HepG2 (cell line): ENCODE data around the gene ZSCAN21. TPM values are rescaled to one million over a fixed set of nuclear protein-coding genes. Genes with fewer than 3 reads are reported as not detected.
A peak's percentile ranks its signal among the peaks of the same experiment; 100 is the strongest.

Experiments used
- EP300 ChIP-seq, 3 experiments: sonication (generic) in 1 of 3; formaldehyde crosslinking in 1 of 3; IDR thresholded peaks; 2 replicates each; pipeline versions ENCODE4 v1.5.1 to v1.6.1; 2011 to 2020; ENCODE audit warnings: low read depth in 2 of 3, low read length in 2 of 3, borderline replicate concordance in 1 of 3, improper control_type of control experiment in 1 of 3, mild to moderate bottlenecking in 1 of 3, missing genetic modification reagents in 1 of 3, moderate library complexity in 1 of 3
- HNRNPK ChIP-seq: fragments of 200-400 bp; formaldehyde crosslinking; IDR thresholded peaks from 2 replicates; pipeline ENCODE4 v1.6.1; 2018; ENCODE audit warnings: low read length, low read depth, moderate library complexity, mild to moderate bottlenecking; ENCODE audit not compliant: poor library complexity, severe bottlenecking
- HOXA5 ChIP-seq: sonication (generic); formaldehyde crosslinking; IDR thresholded peaks from 2 replicates; pipeline ENCODE4 v1.4.0; 2020; ENCODE audit warnings: missing genetic modification reagents
- MAFF ChIP-seq: IDR thresholded peaks from 2 replicates; pipeline ENCODE4 v1.6.1; 2011; ENCODE audit warnings: low read depth, low read length, improper control_type of control experiment
- NAIF1 ChIP-seq: sonication (generic); formaldehyde crosslinking; IDR thresholded peaks from 2 replicates; pipeline ENCODE4 v1.5.0; 2020; ENCODE audit warnings: mild to moderate bottlenecking, missing genetic modification reagents, borderline replicate concordance
- NFE2L2 ChIP-seq: fragments of 150-350 bp; IDR thresholded peaks from 2 replicates; pipeline ENCODE4 v1.6.1; 2014; ENCODE audit warnings: low read length
- NR2C2 ChIP-seq: sonication (generic); formaldehyde crosslinking; IDR thresholded peaks from 2 replicates; pipeline ENCODE4 v1.4.0; 2020; ENCODE audit warnings: missing genetic modification reagents, mild to moderate bottlenecking, moderate library complexity, borderline replicate concordance
- PAF1 ChIP-seq: IDR thresholded peaks from 2 replicates; pipeline ENCODE4 v1.6.1; 2016; ENCODE audit warnings: missing genetic modification reagents, missing compliant biosample characterization
- PAX8 ChIP-seq: sonication (generic); formaldehyde crosslinking; IDR thresholded peaks from 2 replicates; pipeline ENCODE4 v1.8.0; 2022; ENCODE audit warnings: mild to moderate bottlenecking, missing genetic modification reagents, borderline replicate concordance
- POLR2G ChIP-seq: fragments of 200-400 bp; formaldehyde crosslinking; IDR thresholded peaks from 2 replicates; pipeline ENCODE4 v1.6.1; 2018; ENCODE audit warnings: mild to moderate bottlenecking, low read depth, low read length, moderate library complexity
- SALL1 ChIP-seq: sonication (generic); formaldehyde crosslinking; IDR thresholded peaks from 2 replicates; pipeline ENCODE4 v1.8.0; 2022; ENCODE audit warnings: mild to moderate bottlenecking, missing genetic modification reagents
- SOX6 ChIP-seq, 2 experiments: fragments of 450-650 bp in 1 of 2; sonication (generic) in 1 of 2; formaldehyde crosslinking in 1 of 2; IDR thresholded peaks; 2 replicates each; pipeline versions ENCODE4 v1.4.0 to v1.6.1; 2017 to 2020; ENCODE audit warnings: antibody characterized with exemption in 1 of 2, mild to moderate bottlenecking in 1 of 2, missing genetic modification reagents in 1 of 2
- SP5 ChIP-seq: IDR thresholded peaks from 2 replicates; pipeline ENCODE4 v1.6.1; 2016; ENCODE audit warnings: low read depth, borderline replicate concordance
- TMF1 ChIP-seq: sonication (generic); formaldehyde crosslinking; IDR thresholded peaks from 2 replicates; pipeline ENCODE4 v1.8.1; 2022; ENCODE audit warnings: low read depth, missing genetic modification reagents
- TOE1 ChIP-seq: sonication (generic); formaldehyde crosslinking; IDR thresholded peaks from 2 replicates; pipeline ENCODE4 v1.4.0; 2020; ENCODE audit warnings: mild to moderate bottlenecking, missing genetic modification reagents
- ZNF430 ChIP-seq: sonication (generic); formaldehyde crosslinking; IDR thresholded peaks from 2 replicates; pipeline ENCODE4 v1.9.0; 2021; ENCODE audit warnings: mild to moderate bottlenecking, missing genetic modification reagents
- polyA plus RNA-seq, 8 experiments: library from polyadenylated mRNA; depleted of rRNA in 3 of 8; stranded (reverse) in 7 of 8; unstranded in 1 of 8; fragments of >200 nt; fragmentation: Illumina TruSeq in 4 of 8; extraction: Trizol in 4 of 8; gene quantifications; 2 replicates each; pipeline versions ENCODE4 v1.2.1 to v1.2.3, GENCODE V29; 2011 to 2016; ENCODE audit warnings: low read depth in 4 of 8, missing spikeins in 1 of 8, mixed read lengths in 1 of 8; ENCODE audit not compliant: insufficient read depth in 1 of 8
- total RNA-seq, 5 experiments: library from RNA; depleted of rRNA; stranded (reverse); fragments of >200 nt; fragmentation: Illumina TruSeq; extraction: Trizol; gene quantifications; 2 replicates each; pipeline ENCODE4 v1.2.3, GENCODE V29; 2016; ENCODE audit warnings: low read depth in 1 of 5
- TF ChIP-seq, protein P1 (sequence below): sonication (generic); formaldehyde crosslinking; IDR thresholded peaks from 2 replicates; pipeline ENCODE4 v1.4.0; 2020; ENCODE audit warnings: missing genetic modification reagents
- TF ChIP-seq, protein P2 (sequence below): sonication (generic); formaldehyde crosslinking; IDR thresholded peaks from 2 replicates; pipeline ENCODE4 v1.8.0; 2022; ENCODE audit warnings: mild to moderate bottlenecking, missing genetic modification reagents, moderate library complexity
- TF ChIP-seq, protein P3 (sequence below), 2 experiments: sonication (generic) in 1 of 2; formaldehyde crosslinking in 1 of 2; IDR thresholded peaks; 2 replicates each; pipeline versions ENCODE4 v1.4.0 to v1.6.1; 2018 to 2020; ENCODE audit warnings: missing genetic modification reagents in 2 of 2, borderline replicate concordance in 1 of 2, low read depth in 1 of 2, mild to moderate bottlenecking in 1 of 2, missing biosample characterization in 1 of 2
- TF ChIP-seq, protein P4 (sequence below): IDR thresholded peaks from 2 replicates; pipeline ENCODE4 v1.6.1; 2016

Gene ZSCAN21
- total and polyA plus RNA-seq, 2 of the 13 experiments (the other 11 are each of a cell fraction or from before 2014, with no cell fraction given) = 7.0 to 10.0 TPM

DNA sequence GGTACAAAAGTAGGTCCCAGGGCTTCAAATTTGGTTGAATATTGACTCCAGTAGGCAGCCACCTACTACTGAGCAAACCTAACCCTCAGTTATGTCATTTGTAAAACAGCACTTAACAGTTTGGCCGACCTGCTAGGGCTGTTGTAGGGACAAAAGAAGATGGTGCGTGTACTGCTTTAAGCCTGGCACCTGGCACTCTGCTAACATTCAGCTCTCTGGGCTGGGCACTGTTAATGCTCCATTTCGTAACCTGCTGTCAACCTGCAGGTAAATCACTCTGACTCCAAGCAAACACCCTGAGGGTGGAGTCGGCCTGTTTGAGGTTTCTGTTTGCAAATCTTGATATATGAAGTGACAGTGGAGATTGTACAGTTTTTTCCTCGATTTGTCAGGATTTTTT lies 27.0 kb upstream of the ZSCAN21 start (continued):
- TF ChIP-seq MAFF (no peak), NFE2L2 (no peak), SALL1 (CRISPR knock-in tag) (0 out of 2 replicates have a peak, but pooled peaks have one; percentile 14), POLR2G (peak; percentile 59; the same call in 1 of the 2 replicates), NR2C2 (CRISPR knock-in tag) (no peak), SP5 (no peak), NAIF1 (no peak), HNRNPK (no peak), TOE1 (CRISPR knock-in tag) (no peak), EP300 (IDR thresholded peaks at IDR 0.05; ENCODE audit: low read depth in 2 of 2, low read length in 2 of 2) (peak in 1 of 2 experiments; percentile 27; a peak in 1 of 4 replicates), EP300 (CRISPR knock-in tag; IDR thresholded peaks at IDR 0.05; ENCODE audit: borderline replicate concordance) (no peak), PAX8 (CRISPR knock-in tag) (no peak), ZNF430 (CRISPR knock-in tag) (no peak), PAF1 (CRISPR knock-in tag) (no peak), HOXA5 (CRISPR knock-in tag) (no peak), SOX6 (IDR thresholded peaks at IDR 0.05) (no peak), SOX6 (CRISPR knock-in tag; IDR thresholded peaks at IDR 0.05) (0 out of 2 replicates have a peak, but pooled peaks have one; percentile 24), TMF1 (no peak)
- TF ChIP-seq, protein P1, sequence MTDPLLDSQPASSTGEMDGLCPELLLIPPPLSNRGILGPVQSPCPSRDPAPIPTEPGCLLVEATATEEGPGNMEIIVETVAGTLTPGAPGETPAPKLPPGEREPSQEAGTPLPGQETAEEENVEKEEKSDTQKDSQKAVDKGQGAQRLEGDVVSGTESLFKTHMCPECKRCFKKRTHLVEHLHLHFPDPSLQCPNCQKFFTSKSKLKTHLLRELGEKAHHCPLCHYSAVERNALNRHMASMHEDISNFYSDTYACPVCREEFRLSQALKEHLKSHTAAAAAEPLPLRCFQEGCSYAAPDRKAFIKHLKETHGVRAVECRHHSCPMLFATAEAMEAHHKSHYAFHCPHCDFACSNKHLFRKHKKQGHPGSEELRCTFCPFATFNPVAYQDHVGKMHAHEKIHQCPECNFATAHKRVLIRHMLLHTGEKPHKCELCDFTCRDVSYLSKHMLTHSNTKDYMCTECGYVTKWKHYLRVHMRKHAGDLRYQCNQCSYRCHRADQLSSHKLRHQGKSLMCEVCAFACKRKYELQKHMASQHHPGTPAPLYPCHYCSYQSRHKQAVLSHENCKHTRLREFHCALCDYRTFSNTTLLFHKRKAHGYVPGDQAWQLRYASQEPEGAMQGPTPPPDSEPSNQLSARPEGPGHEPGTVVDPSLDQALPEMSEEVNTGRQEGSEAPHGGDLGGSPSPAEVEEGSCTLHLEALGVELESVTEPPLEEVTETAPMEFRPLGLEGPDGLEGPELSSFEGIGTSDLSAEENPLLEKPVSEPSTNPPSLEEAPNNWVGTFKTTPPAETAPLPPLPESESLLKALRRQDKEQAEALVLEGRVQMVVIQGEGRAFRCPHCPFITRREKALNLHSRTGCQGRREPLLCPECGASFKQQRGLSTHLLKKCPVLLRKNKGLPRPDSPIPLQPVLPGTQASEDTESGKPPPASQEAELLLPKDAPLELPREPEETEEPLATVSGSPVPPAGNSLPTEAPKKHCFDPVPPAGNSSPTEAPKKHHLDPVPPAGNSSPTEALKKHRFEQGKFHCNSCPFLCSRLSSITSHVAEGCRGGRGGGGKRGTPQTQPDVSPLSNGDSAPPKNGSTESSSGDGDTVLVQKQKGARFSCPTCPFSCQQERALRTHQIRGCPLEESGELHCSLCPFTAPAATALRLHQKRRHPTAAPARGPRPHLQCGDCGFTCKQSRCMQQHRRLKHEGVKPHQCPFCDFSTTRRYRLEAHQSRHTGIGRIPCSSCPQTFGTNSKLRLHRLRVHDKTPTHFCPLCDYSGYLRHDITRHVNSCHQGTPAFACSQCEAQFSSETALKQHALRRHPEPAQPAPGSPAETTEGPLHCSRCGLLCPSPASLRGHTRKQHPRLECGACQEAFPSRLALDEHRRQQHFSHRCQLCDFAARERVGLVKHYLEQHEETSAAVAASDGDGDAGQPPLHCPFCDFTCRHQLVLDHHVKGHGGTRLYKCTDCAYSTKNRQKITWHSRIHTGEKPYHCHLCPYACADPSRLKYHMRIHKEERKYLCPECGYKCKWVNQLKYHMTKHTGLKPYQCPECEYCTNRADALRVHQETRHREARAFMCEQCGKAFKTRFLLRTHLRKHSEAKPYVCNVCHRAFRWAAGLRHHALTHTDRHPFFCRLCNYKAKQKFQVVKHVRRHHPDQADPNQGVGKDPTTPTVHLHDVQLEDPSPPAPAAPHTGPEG = no peak
- TF ChIP-seq, protein P2, sequence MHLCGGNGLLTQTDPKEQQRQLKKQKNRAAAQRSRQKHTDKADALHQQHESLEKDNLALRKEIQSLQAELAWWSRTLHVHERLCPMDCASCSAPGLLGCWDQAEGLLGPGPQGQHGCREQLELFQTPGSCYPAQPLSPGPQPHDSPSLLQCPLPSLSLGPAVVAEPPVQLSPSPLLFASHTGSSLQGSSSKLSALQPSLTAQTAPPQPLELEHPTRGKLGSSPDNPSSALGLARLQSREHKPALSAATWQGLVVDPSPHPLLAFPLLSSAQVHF (CRISPR knock-in tag) = no peak
- TF ChIP-seq, protein P3, sequence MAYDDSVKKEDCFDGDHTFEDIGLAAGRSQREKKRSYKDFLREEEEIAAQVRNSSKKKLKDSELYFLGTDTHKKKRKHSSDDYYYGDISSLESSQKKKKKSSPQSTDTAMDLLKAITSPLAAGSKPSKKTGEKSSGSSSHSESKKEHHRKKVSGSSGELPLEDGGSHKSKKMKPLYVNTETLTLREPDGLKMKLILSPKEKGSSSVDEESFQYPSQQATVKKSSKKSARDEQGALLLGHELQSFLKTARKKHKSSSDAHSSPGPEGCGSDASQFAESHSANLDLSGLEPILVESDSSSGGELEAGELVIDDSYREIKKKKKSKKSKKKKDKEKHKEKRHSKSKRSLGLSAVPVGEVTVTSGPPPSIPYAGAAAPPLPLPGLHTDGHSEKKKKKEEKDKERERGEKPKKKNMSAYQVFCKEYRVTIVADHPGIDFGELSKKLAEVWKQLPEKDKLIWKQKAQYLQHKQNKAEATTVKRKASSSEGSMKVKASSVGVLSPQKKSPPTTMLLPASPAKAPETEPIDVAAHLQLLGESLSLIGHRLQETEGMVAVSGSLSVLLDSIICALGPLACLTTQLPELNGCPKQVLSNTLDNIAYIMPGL (CRISPR knock-in tag; IDR thresholded peaks at IDR 0.05; ENCODE audit: borderline replicate concordance in 1 of 2, low read depth in 1 of 2) = no peak
- TF ChIP-seq, protein P4, sequence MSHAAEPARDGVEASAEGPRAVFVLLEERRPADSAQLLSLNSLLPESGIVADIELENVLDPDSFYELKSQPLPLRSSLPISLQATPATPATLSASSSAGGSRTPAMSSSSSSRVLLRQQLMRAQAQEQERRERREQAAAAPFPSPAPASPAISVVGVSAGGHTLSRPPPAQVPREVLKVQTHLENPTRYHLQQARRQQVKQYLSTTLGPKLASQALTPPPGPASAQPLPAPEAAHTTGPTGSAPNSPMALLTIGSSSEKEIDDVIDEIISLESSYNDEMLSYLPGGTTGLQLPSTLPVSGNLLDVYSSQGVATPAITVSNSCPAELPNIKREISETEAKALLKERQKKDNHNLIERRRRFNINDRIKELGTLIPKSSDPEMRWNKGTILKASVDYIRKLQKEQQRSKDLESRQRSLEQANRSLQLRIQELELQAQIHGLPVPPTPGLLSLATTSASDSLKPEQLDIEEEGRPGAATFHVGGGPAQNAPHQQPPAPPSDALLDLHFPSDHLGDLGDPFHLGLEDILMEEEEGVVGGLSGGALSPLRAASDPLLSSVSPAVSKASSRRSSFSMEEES (CRISPR knock-in tag) = no peak
